ENCODE results near the gene PTPN11. TPM values are rescaled to one million over a fixed set of nuclear protein-coding genes. Genes with fewer than 3 reads are reported as not detected.

PTPN11 gene
- total and polyA plus RNA-seq, 7 donors = 43.8 to 192 (median 172) TPM

DNA sequence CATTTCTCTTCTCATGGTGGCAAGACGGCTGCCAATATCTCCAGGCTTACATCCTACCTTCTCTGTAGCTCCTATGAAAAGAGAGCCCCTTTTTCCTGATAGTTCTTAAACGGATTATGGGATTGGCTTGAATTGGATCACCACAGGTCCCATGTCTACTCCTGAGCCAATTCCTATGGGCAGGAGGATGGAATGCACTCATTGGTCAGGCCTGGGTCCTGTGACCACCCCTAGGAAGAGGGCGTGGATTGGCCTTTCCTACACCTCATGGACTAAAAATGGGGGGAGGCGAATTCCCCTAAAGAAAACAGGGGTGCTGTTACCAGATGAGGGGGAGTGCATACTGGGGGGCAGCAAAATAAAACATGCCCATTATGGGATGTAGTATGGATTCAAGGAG is 108.8 kb downstream of the PTPN11 start:
- Histone ChIP-seq H3K4me1 (no peaks in the 10 kb centered on the region), H3K36me3 (ENCODE audit: insufficient read depth in 1 of 2, low read depth in 1 of 2) (no peaks in the 10 kb centered on the region), H3K4me3 (no peak overlapping the region), H3K9me3 (peaks cover 4% of the 10 kb centered on the region), H3K27ac (no peak overlapping the region), H3K27me3 (ENCODE audit: insufficient read depth in 3 of 3, low read length in 2 of 3) (no peaks in the 10 kb centered on the region)
- TF ChIP-seq, protein P1, sequence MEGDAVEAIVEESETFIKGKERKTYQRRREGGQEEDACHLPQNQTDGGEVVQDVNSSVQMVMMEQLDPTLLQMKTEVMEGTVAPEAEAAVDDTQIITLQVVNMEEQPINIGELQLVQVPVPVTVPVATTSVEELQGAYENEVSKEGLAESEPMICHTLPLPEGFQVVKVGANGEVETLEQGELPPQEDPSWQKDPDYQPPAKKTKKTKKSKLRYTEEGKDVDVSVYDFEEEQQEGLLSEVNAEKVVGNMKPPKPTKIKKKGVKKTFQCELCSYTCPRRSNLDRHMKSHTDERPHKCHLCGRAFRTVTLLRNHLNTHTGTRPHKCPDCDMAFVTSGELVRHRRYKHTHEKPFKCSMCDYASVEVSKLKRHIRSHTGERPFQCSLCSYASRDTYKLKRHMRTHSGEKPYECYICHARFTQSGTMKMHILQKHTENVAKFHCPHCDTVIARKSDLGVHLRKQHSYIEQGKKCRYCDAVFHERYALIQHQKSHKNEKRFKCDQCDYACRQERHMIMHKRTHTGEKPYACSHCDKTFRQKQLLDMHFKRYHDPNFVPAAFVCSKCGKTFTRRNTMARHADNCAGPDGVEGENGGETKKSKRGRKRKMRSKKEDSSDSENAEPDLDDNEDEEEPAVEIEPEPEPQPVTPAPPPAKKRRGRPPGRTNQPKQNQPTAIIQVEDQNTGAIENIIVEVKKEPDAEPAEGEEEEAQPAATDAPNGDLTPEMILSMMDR (IDR thresholded peaks at IDR 0.05) = no peak
- intact Hi-C loops (cut with DNase I) = no loop called here
- 90 to 93% (median 91%) methylated on average over 4 of the region's 4 CpGs for WGBS, 3 donors
- ATAC-seq (no peak), DNase-seq (no peak)

DNA sequence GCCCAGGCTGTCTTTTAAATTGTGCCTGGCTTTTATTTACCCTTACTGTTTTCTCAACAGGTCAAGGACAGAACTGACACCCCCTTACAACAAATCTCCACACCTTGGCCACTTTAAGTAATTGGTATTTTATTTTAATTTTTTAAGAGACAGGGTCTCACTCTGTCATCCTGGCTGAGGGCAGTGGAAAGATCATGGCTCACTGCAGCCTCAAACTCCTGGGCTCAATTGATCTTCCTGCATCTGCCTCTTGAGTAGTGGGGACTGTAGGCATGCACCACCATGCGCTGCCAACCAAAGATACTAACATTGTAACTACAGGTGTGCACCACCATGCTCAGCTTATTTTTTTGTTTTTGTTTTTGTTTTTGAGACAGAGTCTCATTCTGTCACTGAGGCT is 109.8 kb downstream of the PTPN11 start:
- ATAC-seq (no peak), DNase-seq (no peak)
- Histone ChIP-seq H3K4me1 (no peaks in the 10 kb centered on the region), H3K27ac (no peak overlapping the region), H3K27me3 (ENCODE audit: insufficient read depth in 3 of 3, low read length in 2 of 3) (no peaks in the 10 kb centered on the region), H3K9me3 (peaks cover 4% of the 10 kb centered on the region), H3K36me3 (ENCODE audit: insufficient read depth in 1 of 2, low read depth in 1 of 2) (no peaks in the 10 kb centered on the region), H3K4me3 (no peak overlapping the region)
- TF ChIP-seq, protein P1 (IDR thresholded peaks at IDR 0.05) = no peak
- WGBS, 3 donors = 90 to 100% (median 94%) methylated on average over 1 of the region's 1 CpG
- intact Hi-C loops (cut with DNase I) = no loop called here

DNA sequence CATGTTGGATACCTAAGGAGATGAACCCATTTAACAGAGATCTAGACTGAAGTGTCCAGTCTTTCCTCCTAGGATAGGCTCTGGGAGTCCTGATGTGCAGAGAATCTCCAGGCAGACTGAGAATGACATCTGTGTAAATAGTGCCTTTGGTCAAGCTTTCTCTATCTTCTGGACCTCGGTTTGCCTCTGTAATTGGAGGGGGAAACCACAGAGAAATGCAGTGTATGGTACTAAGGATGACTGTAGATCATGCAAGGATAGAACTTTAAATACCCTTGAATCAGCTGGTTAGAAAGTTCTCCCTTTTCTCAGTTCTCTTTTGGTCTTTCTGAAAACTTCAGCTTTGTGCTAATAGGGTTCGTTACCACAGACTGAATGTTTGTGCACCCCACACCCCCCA is 112.2 kb downstream of the PTPN11 start:
- no peak for ATAC-seq
- 54 to 78% (median 70%) methylated on average over 2 of the region's 2 CpGs for WGBS, 3 donors
- intact Hi-C loops (cut with DNase I) = no loop called here

DNA sequence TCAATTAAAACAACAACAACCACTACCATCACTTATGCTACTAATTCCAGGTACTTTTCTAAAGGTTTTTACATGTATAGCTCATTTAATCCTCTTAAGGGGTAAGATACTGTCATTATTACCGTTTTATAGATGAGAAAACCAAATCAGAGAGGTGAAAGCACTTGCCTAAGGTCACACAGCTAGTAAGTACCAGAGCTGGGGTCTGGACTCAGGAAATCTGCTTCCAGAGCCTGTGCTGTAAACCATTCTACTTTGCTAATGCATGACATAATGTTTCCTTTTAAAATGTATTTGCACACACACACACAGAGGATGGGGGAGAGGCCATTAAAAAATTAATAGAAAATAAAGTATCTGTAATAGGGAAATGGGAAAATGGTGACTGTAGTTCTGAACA is 113.4 kb downstream of the PTPN11 start:
- H3K27ac ChIP-seq = no peak overlapping the region
- no peaks in the 10 kb centered on the region for H3K27me3 ChIP-seq (ENCODE audit: insufficient read depth in 3 of 3, low read length in 2 of 3)
- intact Hi-C loops (cut with DNase I) = no loop called here
- DNase-seq (no peak), ATAC-seq (no peak)
- H3K4me3 ChIP-seq = no peak overlapping the region
- H3K4me1 ChIP-seq = no peaks in the 10 kb centered on the region
- no peaks in the 10 kb centered on the region for H3K36me3 ChIP-seq (ENCODE audit: insufficient read depth in 1 of 2, low read depth in 1 of 2)
- no peaks in the 10 kb centered on the region for H3K9me3 ChIP-seq
- TF ChIP-seq, protein P1 (IDR thresholded peaks at IDR 0.05) = no peak
- 62 to 68% (median 64%) methylated on average over 1 of the region's 1 CpG for WGBS, 3 donors

More for the DNA sequence above, 112.2 kb downstream of the PTPN11 start:
- Histone ChIP-seq H3K27ac (no peak overlapping the region), H3K36me3 (ENCODE audit: insufficient read depth in 1 of 2, low read depth in 1 of 2) (no peaks in the 10 kb centered on the region), H3K9me3 (no peaks in the 10 kb centered on the region), H3K4me1 (no peaks in the 10 kb centered on the region), H3K4me3 (no peak overlapping the region), H3K27me3 (ENCODE audit: insufficient read depth in 3 of 3, low read length in 2 of 3) (no peaks in the 10 kb centered on the region)
- DNase-seq = no peak
- TF ChIP-seq, protein P1 (IDR thresholded peaks at IDR 0.05) = no peak

DNA sequence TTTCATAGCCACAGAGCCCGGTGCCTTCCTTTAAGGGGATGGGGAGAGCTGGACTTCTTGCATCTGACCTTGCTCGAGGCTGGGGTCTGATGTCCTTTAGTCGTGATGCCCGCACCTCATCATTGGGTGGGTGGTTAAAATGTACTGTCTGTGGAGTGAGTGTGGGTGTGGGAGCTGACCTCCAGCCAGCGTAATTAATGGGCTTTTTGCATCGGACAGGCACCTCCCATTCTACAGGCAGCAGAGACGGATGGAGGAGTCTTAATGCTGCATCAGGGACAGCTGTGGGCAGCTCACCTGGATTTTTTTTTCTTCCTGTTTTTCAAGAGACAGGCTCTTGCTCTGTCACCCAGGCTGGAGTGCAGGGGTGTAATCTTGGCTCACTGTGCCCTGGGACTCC is 114.8 kb downstream of the PTPN11 start:
- H3K9me3 ChIP-seq = no peaks in the 10 kb centered on the region
- intact Hi-C loops (cut with DNase I) = no loop called here
- WGBS, 3 donors = 78 to 88% (median 83%) methylated on average over 7 of the region's 7 CpGs
- ATAC-seq (no peak), DNase-seq (no peak)
- no peak overlapping the region for H3K4me3 ChIP-seq
- TF ChIP-seq, protein P1 (IDR thresholded peaks at IDR 0.05) = no peak
- no peaks in the 10 kb centered on the region for H3K4me1 ChIP-seq
- no peaks in the 10 kb centered on the region for H3K36me3 ChIP-seq (ENCODE audit: insufficient read depth in 1 of 2, low read depth in 1 of 2)
- H3K27me3 ChIP-seq (ENCODE audit: insufficient read depth in 3 of 3, low read length in 2 of 3) = no peaks in the 10 kb centered on the region
- H3K27ac ChIP-seq = no peak overlapping the region

Measured in psoas muscle (tissue), 8 donors.